Stomach (tissue), 4 donors: ENCODE measurements around the gene SEMA5B.

Experiments used
- CTCF ChIP-seq, 7 experiments: fragments of 450-650 bp in 4 of 7; fragments of 200-600 bp in 3 of 7; sonication (generic) in 3 of 7; IDR thresholded peaks; one replicate each; pipeline ENCODE4 v1.5.1; 2016 to 2019; ENCODE audit warnings: antibody characterized with exemption in 7 of 7, control low read depth in 2 of 7, mild to moderate bottlenecking in 1 of 7
- EP300 ChIP-seq: sonication (generic); formaldehyde crosslinking; IDR thresholded peaks from one replicate; pipeline ENCODE4 v1.6.1; 2017; ENCODE audit warnings: antibody characterized with exemption
- POLR2A ChIP-seq, 4 donors: fragments of 450-650 bp; IDR thresholded peaks; one replicate each; pipeline ENCODE4 v1.6.1; 2016; ENCODE audit warnings: antibody characterized with exemption in 4 of 4, control low read depth in 2 of 4, mild to moderate bottlenecking in 1 of 4, moderate library complexity in 1 of 4
- POLR2AphosphoS5 ChIP-seq, 3 donors: sonication (generic); formaldehyde crosslinking; IDR thresholded peaks; one replicate each; pipeline ENCODE4 v1.6.1; 2016; ENCODE audit warnings: antibody characterized with exemption in 3 of 3

GRCh38 chr3:123028233-123028828 is 768 bp upstream of the SEMA5B start:
- TF ChIP-seq CTCF (IDR thresholded peaks at IDR 0.05) (peak in 4 of 7 experiments; percentile 7 to 50 (median 22)), POLR2AphosphoS5 (IDR thresholded peaks at IDR 0.05) (no peak), POLR2A (IDR thresholded peaks at IDR 0.05) (no peak), EP300 (no peak)
